A673 (cell line): ENCODE data around the gene NACA2. TPM values are rescaled to one million over a fixed set of nuclear protein-coding genes. Genes with fewer than 3 reads are reported as not detected.

Experiments used
- BruUV-seq: library from RNA; stranded (reverse); fragments of 400-500 nt; replicated peaks from 2 replicates; lab custom pipeline; 2021; lab: Mats Ljungman, UMichigan
- CTCF ChIA-PET: fragments of 300-600 bp; sonication (Branson Sonifier 250); formaldehyde crosslinking; loops from one replicate; lab custom pipeline; 2022; ENCODE audit warnings: antibody characterized with exemption; lab: Charles Lee
- POLR2A ChIA-PET: fragments of 300-600 bp; sonication (Branson Sonifier 250); formaldehyde crosslinking; loops from one replicate; lab custom pipeline; 2022; ENCODE audit warnings: antibody characterized with exemption; ENCODE audit not compliant: low non-redundant PET; lab: Charles Lee
- DNase-seq: peaks from one replicate; pipeline ENCODE4 v3.0.0-alpha.2; 2015; ENCODE audit warnings: low spot score
- H3K27ac ChIP-seq: fragments of 200-600 bp; sonication (generic); 2 replicates; pipeline ENCODE4 v1.5.1; 2016; ENCODE audit warnings: mixed run types, low read depth, mild to moderate bottlenecking, mixed read lengths, antibody characterized with exemption, low read length; ENCODE audit not compliant: poor library complexity, severe bottlenecking
- H3K27me3 ChIP-seq: fragments of 200-600 bp; sonication (generic); replicated peaks from 2 replicates; pipeline ENCODE4 v1.6.1; 2017; ENCODE audit warnings: mixed run types, low read depth, mild to moderate bottlenecking, mixed read lengths, antibody characterized with exemption, low read length; ENCODE audit not compliant: insufficient read depth, poor library complexity
- H3K36me3 ChIP-seq: fragments of 200-600 bp; sonication (generic); 2 replicates; pipeline ENCODE4 v1.6.1; 2016; ENCODE audit warnings: mixed run types, mild to moderate bottlenecking, mixed read lengths, antibody characterized with exemption, low read length; ENCODE audit not compliant: insufficient read depth, poor library complexity, severe bottlenecking
- H3K4me1 ChIP-seq: fragments of 200-600 bp; sonication (generic); 2 replicates; pipeline ENCODE4 v1.6.1; 2017; ENCODE audit warnings: mixed run types, mild to moderate bottlenecking, mixed read lengths, antibody characterized with exemption, low read length; ENCODE audit not compliant: insufficient read depth, poor library complexity, severe bottlenecking
- H3K4me3 ChIP-seq: fragments of 200-600 bp; sonication (generic); 2 replicates; pipeline ENCODE4 v1.5.1; 2016; ENCODE audit warnings: low read depth, mixed run types, mild to moderate bottlenecking, mixed read lengths, low read length; ENCODE audit not compliant: poor library complexity, severe bottlenecking
- H3K9me3 ChIP-seq: fragments of 200-600 bp; sonication (generic); 2 replicates; pipeline ENCODE4 v1.6.1; 2016; ENCODE audit warnings: mixed run types, low read depth, mild to moderate bottlenecking, mixed read lengths, antibody characterized with exemption, low read length; ENCODE audit not compliant: poor library complexity, severe bottlenecking
- EZH2 ChIP-seq: fragments of 200-600 bp; sonication (generic); IDR thresholded peaks from 2 replicates; pipeline ENCODE4 v1.6.1; 2017; ENCODE audit warnings: borderline replicate concordance, low read depth, mild to moderate bottlenecking, mixed read lengths, antibody characterized with exemption, low read length; ENCODE audit not compliant: poor library complexity, severe bottlenecking
- intact Hi-C: fragments of 100-400 bp; cut with micrococcal nuclease; formaldehyde crosslinking; loops from one replicate; pipeline ENCODE4 v1.10.0; 2022; ENCODE audit not compliant: unreplicated experiment
- total RNA-seq: library from RNA; stranded (reverse); gene quantifications from 2 replicates; pipeline ENCODE4 v1.2.3, GENCODE V29; 2021
- TF ChIP-seq, protein P1 (sequence below): fragments of 300-800, 200-600 bp; sonication (generic); conservative IDR thresholded peaks from 2 replicates; pipeline ENCODE4 v1.5.1; 2017; ENCODE audit warnings: low read depth, mild to moderate bottlenecking, antibody characterized with exemption, low read length, moderate library complexity, mixed read lengths

NACA2 gene
- total RNA-seq, 1 experiment from 2014 or later, result not detected

DNA sequence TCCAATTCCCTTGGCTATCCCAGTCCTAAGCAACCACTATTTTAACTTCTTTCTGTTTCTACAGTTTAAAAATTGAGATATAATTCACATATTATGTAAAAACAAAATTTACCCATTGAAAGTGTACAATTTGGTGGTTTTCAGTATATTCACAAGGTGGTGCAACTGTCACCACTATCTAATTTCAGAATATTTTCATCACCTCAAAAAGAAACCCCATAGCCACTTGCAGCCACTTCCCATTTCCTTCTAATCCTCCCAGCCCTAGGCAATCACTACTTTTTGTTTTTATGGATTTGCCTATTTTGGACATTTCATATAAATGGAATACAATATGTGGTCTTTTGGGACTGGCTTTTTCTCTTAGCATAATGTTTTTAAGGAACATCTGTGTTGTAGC lies 36.1 kb upstream of the NACA2 start:
- TF ChIP-seq, protein P1, sequence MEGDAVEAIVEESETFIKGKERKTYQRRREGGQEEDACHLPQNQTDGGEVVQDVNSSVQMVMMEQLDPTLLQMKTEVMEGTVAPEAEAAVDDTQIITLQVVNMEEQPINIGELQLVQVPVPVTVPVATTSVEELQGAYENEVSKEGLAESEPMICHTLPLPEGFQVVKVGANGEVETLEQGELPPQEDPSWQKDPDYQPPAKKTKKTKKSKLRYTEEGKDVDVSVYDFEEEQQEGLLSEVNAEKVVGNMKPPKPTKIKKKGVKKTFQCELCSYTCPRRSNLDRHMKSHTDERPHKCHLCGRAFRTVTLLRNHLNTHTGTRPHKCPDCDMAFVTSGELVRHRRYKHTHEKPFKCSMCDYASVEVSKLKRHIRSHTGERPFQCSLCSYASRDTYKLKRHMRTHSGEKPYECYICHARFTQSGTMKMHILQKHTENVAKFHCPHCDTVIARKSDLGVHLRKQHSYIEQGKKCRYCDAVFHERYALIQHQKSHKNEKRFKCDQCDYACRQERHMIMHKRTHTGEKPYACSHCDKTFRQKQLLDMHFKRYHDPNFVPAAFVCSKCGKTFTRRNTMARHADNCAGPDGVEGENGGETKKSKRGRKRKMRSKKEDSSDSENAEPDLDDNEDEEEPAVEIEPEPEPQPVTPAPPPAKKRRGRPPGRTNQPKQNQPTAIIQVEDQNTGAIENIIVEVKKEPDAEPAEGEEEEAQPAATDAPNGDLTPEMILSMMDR, result no peak
- no peak for TF ChIP-seq EZH2
- no peak for DNase-seq
- CTCF ChIA-PET, result no interaction called here
- no peak overlapping the region for H3K4me3 ChIP-seq
- H3K9me3 ChIP-seq, result no peaks in the 10 kb centered on the region
- POLR2A ChIA-PET, result no interaction called here
- H3K27me3 ChIP-seq, result no peaks in the 10 kb centered on the region
- intact Hi-C loops, result no loop called here
- no peaks in the 10 kb centered on the region for H3K36me3 ChIP-seq
- BruUV-seq, result no TSS peak
- H3K27ac ChIP-seq, result no peak overlapping the region
- H3K4me1 ChIP-seq, result no peaks in the 10 kb centered on the region

DNA sequence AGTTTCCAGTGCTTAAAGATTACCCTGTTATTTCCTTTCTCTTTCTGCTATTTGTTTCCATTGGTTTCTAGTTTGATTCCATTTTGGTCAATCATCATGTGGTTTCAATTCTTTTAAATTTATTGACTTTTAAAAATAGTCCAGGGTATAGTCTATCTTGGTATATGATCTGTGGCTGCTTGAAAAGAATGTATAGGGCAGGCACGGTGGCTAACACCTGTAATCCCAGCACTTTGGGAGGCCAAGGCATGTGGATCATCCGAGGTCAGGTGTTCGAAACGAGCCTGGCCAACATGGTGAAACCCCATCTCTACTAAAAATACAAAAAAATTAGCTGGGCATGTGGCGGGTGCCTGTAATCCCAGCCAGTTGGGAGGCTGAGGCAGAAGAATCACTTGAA lies 34.5 kb upstream of the NACA2 start:
- intact Hi-C loops, result no loop called here
- Histone ChIP-seq H3K27me3 (no peaks in the 10 kb centered on the region), H3K4me3 (no peak overlapping the region), H3K4me1 (no peaks in the 10 kb centered on the region), H3K9me3 (no peaks in the 10 kb centered on the region), H3K27ac (no peak overlapping the region), H3K36me3 (no peaks in the 10 kb centered on the region)
- DNase-seq, result no peak
- BruUV-seq, result no TSS peak
- TF ChIP-seq, protein P1, result no peak
- ChIA-PET POLR2A (no interaction called here), CTCF (no interaction called here)

DNA sequence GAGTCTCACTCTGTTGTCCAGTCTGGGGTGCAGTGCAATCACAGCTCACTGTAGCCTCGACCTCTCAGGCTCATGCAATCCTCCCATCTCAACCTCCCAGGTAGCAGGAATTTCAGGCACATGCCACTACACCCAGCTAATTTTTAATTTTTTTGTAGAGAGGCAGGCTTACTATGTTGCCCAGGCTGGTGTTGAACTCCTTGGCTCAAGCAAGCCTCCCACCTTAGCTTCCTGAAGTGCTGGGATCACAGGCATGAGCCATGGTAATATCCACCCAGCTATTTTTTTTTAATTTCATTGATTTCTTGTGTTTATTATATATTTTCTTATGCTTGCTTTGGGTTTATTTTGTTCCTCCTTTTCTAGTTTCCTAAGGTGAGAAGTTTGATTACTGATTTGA lies 33.9 kb upstream of the NACA2 start:
- no peaks in the 10 kb centered on the region for H3K4me1 ChIP-seq
- no TSS peak for BruUV-seq
- no peaks in the 10 kb centered on the region for H3K36me3 ChIP-seq
- no peaks in the 10 kb centered on the region for H3K27me3 ChIP-seq
- H3K9me3 ChIP-seq, result peaks cover 2% of the 10 kb centered on the region
- no peak overlapping the region for H3K4me3 ChIP-seq
- ChIA-PET CTCF (no interaction called here), POLR2A (interaction anchor here (0.5 kb wide), 1 partner anchor 1026 kb away, joined by 4 read pairs; no protein-coding TSS in a partner anchor)
- no peak for DNase-seq
- H3K27ac ChIP-seq, result no peak overlapping the region
- intact Hi-C loops, result no loop called here
- TF ChIP-seq, protein P1, result no peak
- TF ChIP-seq EZH2, result no peak
